A172 (cell line): ENCODE results near the gene GSC. TPM values are rescaled to one million over a fixed set of nuclear protein-coding genes. Genes with fewer than 3 reads are reported as not detected.
"Not testable (repeated sequence)": the region's sequence is repeated elsewhere in the genome, so short reads cannot be mapped to it uniquely, and the experiment has no call there.

Experiments used
- DNase-seq: peaks from one replicate; pipeline ENCODE4 v3.0.0-alpha.2; 2015; ENCODE audit warnings: low spot score
- total RNA-seq: library from RNA; depleted of rRNA; stranded (reverse); fragments of >200 nt; shearing (Covaris generic); gene quantifications from 2 replicates; pipeline ENCODE4 v1.2.3, GENCODE V29; 2014

GSC gene
- total RNA-seq, 1 experiment from 2014 or later = not detected

DNA sequence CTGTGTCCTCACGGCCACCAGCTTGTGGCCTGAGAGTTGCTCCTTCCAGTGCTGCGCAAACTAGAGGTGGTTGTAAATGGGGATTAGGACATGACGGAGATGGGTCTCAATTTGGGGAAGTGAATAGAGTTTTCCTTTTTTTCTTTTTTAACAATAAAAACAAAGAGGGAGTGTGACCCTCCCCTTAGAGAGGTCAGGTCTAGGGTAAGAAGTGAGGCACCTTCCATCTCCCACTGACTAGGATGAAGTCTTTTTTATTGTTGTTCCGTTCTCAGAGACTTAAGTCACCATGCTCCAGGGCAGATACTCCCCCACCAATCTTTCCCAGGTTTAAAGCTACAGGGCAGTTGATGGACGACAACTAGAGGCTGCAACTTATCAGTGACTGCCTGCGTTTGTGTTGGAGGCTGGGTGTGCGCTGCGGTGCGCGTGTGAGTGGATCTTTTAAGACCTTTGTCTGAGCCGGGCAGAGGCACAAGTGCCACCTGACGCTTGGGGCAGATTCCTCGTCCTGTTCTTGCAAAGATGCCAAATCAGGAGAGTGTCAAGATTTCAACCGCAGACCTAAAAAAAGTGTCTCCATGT, 2.1 kb upstream of the GSC start:
- DNase-seq = no peak

DNA sequence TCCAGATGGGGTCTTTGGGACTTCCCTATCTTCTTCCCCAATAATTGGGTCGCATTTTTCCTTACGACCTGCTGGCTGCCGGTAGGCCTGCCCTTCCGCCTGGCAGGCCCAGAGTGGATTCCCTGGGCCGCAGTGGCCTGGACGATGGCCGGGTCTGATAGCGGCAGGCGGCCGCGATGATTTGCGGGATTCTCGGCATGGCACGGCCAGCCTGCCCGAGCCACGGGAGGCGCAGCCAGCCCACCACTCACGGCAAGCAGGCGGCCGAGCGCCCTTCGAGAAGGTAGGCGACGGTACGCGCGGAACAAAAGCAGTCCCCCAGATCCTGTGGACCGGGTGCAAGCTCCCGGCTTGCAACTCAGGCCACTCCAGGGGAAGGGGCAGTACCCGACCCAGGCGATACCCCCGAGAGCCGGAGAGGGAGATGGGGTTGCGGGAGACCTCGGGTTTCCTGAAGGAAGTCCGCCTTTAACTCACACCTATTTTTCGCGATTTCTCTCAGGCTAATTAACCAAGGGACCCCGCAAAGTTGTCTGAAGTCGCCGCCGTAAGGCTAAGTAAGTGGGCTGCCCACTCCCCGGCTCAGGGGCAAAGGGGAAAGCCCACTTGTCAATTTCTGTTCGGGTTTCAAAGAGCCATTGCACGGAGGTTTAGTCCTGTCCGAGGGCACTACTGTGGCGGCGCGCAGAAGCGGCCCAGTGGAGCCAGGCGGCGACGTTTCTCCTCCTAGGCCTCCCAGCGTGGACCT, 1.4 kb upstream of the GSC start:
- DNase-seq = no peak

GRCh38 chr14:94770815-94771157, 873 bp upstream of the GSC start:
- DNase-seq = no peak

DNA sequence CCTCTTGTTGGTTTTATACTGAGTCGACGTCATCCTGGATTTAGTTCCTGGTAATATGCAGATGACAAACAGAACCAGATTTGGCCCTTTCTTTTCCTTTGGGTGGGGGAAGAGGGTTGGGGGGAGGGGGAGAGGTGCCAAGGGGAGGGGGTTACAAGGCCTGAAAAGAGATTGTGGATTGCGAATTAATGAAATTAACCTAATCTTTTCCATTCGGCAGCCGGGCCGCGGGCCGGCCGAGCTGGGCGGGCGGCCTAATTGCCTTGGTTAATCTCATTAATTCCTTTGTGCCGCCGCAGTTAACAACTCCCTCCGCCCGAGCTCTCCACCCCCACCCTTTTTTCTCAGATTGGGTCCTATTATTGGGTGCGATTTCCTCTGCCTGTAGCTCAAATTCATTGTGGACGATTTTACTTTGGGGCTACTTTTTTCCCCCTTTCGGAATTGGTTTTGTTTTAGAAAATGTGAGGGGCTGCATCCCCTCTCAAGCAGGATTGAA, 387 bp upstream of the GSC start:
- no peak for DNase-seq

DNA sequence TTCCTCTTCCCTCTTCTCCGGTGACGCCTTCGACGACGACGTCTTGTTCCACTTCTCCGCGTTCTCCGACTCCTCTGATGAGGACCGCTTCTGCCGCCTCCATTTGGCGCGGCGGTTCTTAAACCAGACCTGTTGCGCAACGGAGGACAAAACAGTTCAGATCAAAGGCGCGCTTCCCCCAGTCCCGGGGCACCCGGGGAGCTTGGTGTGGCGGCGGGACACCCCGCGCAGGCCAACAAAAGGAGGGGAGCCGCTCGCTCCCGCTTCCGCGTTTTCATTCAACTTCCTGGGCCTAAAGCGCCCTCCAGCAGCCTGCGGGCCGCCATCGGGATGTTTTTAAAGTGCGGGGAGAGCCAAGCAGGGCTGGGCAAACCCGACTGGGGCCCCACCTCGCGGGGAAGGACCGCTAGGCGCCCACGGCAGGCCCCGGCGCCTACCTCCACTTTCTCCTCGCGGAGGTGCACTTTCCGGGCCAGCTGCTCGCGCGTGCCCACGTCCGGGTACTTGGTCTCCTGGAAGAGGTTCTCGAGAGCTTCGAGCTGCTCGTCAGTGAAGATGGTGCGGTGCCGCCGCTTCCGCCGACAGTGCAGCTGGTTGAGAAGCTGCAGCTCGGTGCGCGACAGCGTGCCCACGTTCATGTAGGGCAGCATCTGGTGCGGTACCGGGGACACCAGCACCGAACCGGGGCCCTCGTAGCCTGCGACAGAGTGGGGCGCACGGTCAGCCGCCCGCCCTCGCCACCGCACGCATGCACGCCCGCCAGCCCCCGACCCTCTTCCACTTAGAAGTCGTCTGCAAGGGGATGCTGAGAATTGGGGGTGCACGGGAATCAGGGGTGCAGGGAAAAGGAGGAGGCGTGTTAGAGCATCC, 1.2 kb downstream of the GSC start:
- DNase-seq = no peak

DNA sequence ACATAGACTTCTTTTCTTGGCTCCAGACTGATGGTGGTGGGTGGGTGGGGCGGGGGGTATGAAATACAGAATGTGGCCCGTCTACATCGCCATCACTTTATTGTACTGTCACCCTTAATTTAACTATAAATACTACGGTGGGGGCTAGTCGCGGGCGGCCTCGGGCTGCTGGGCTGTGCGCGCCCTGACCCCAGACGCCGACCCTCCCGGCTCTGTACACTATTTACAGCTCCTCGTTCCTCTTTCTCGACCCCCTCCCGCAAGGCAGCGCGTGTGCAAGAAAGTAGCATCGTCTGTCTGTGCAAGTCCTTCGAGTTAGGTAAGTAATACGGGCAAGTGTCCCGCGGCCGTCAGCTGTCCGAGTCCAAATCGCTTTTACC, 1.8 kb downstream of the GSC start:
- no peak for DNase-seq

- no peak for DNase-seq
Observed at GRCh38 chr14:94767321-94767878, 2.5 kb downstream of the GSC start.

DNA sequence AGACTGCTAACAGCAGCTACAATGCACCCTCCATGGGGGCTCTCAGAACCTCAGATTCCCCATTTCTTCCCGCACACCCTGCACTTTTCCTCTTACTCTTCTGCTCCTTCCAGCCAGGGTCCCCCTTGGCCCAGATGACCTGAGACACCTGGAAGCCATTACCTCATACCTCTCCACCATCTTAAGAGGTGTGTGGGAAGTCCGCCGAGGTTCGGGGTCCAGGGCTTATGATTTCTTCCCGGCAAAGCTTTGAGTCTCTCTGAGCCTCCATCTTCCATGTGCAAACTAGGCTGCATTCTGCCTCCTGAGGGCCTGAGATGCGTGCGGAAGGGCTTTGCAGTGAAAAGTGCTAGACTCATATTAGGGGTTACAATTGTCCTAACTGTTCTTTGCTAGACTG, 5.3 kb downstream of the GSC start:
- DNase-seq = no peak

DNA sequence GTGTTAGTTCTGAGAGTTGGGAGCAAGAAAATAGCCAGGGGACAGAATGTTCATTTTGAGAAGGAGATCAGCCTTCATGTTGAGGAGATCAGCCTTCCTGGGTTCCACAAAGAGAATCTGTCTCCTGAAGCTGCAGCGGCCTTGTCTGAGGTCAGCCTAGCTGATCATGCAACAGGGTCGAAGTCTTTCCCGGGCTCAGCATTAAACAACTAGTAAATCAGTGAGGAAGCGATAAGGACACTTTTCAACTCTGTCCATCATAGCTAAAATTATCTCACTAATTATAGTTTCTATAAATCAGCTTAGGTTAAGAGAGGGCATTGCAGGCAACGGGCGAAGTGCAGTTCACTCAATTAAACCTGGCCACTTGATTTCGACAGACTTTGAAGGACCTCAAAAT, 7.5 kb downstream of the GSC start:
- DNase-seq = no peak

GRCh38 chr14:94761997-94762377, 7.9 kb downstream of the GSC start:
- no peak for DNase-seq

DNA sequence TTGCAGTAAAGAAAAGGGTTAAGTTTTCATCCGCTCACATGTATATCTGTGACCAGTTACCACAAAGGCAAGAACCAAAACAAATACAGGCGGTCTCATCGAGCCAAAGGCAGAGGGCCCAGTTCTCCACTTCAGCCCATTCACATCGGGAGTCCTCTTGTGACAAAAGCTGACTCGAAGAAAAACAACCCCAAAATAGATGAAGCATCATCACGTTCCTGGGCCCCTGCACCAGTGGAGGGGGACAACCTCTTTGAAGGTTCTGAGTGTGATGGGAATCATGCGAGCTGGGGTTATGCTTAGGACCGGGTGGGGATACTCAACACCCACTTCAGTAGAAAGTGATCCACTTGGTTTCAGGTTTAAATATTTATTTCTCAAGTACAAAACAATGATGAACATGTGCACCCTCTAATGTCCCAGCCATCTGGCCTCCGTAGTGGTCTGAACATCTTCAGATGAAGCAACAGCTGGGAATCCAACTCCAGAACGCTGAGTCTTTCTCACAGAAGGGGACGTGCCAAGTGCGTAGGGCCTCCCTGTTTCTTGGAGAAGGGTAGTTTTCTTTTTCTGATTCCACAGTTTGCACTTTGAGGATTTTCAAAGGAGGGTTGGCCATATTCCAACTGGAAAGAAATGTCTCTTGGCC, 8.4 kb downstream of the GSC start:
- no peak for DNase-seq

DNA sequence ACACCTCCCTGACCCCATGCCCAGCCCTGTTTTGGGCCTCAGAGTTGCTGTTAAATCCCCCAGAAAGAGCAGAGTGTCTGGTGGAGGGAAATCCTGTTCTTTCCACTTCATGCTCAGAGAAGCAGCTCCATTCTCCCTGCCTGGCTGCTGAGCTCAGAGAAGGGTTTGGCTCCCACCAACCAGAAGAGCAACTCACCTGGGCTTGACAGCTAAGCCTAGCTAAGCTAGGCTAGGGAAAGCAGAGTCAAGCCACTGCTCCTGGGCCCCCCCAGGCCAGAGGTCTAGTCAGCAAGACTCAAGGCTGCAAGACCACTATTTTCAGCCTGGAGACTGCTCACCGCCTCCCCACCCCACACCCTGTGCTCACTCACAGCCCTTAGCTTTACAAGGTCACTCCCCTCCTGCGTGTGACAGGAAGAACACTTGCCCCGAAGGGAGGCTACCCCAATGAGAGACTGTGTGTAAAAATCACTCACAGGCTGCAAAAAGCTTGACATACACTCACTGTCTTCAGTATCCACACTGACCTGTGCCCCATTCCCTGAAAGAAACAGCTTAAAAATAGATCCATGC, 13.5 kb downstream of the GSC start:
- no peak for DNase-seq

GRCh38 chr14:94754391-94754942, 15.4 kb downstream of the GSC start:
- DNase-seq = no peak

- DNase-seq = no peak
Observed at GRCh38 chr14:94752591-94753436, 17.1 kb downstream of the GSC start.

GRCh38 chr14:94751956-94752355, 18.0 kb downstream of the GSC start:
- no peak for DNase-seq

GRCh38 chr14:94751321-94751720, 18.6 kb downstream of the GSC start:
- no peak for DNase-seq

- DNase-seq = no peak
Observed at GRCh38 chr14:94750371-94750770, 19.5 kb downstream of the GSC start.

- DNase-seq = peak; percentile 1
Observed at GRCh38 chr14:94748667-94749347, 21.1 kb downstream of the GSC start.

- DNase-seq = no peak
Observed at GRCh38 chr14:94747739-94748138, 22.2 kb downstream of the GSC start.

- DNase-seq = not testable (repeated sequence)
Observed at GRCh38 chr14:94747153-94747552, 22.8 kb downstream of the GSC start.
